ENCODE measurements around the gene KIFC3. TPM values are rescaled to one million over a fixed set of nuclear protein-coding genes. Genes with fewer than 3 reads are reported as not detected.
"Not testable (repeated sequence)": the region's sequence is repeated elsewhere in the genome, so short reads cannot be mapped to it uniquely, and the experiment has no call there.

KIFC3 gene
- total and polyA plus RNA-seq, 2 donors (not counting 1 experiment from before 2014, with no cell fraction given), result 13.8 to 44.9 TPM

GRCh38 chr16:57720142-57720575, 82.1 kb downstream of the KIFC3 start:
- Histone ChIP-seq H3K4me3 (replicated peaks in 1 of 4; ENCODE audit: control extremely low read depth in 1 of 4, insufficient read depth in 1 of 4, low read depth in 3 of 4, low read length in 4 of 4) (no peak overlapping the region), H3K79me2 (ENCODE audit: control insufficient read depth, insufficient read depth, low read length) (no peaks in the 10 kb centered on the region), H3K4me1 (ENCODE audit: control insufficient read depth, extremely low read depth, insufficient read depth, low read length) (no peaks in the 10 kb centered on the region), H3K4me2 (ENCODE audit: extremely low read depth, insufficient read depth, low read length) (no peak overlapping the region), H3K9ac (ENCODE audit: insufficient read depth, low read length) (no peak overlapping the region), H3K27ac (ENCODE audit: insufficient read depth, low read length) (no peak overlapping the region), H3K36me3 (ENCODE audit: control insufficient read depth, insufficient read depth, low read length) (no peaks in the 10 kb centered on the region), H2AFZ (ENCODE audit: low read length) (no peak overlapping the region), H3K9me3 (ENCODE audit: control insufficient read depth, insufficient read depth, low read depth, low read length) (no peaks in the 10 kb centered on the region), H4K20me1 (ENCODE audit: control insufficient read depth, extremely low read depth, insufficient read depth, low read length) (no peaks in the 10 kb centered on the region), H3K27me3 (ENCODE audit: control insufficient read depth, insufficient read depth, low read length) (peaks cover 5% of the 10 kb centered on the region)
- TF ChIP-seq CTCF (conservative IDR thresholded peaks at IDR 0.05 in 1 of 2, IDR thresholded peaks at IDR 0.05 in 1 of 2; ENCODE audit: low read depth in 1 of 2, low read length in 2 of 2), result peak; percentile 46 to 73
- no peak for TF ChIP-seq EZH2 (IDR thresholded peaks at IDR 0.05; ENCODE audit: low read length, missing control alignments)
- DNase-seq (ENCODE audit: low read depth in 2 of 2), result peak; percentile 36 to 59

- H4K20me1 ChIP-seq (ENCODE audit: control insufficient read depth, extremely low read depth, insufficient read depth, low read length), result no peaks in the 10 kb centered on the region
- no peaks in the 10 kb centered on the region for H3K4me1 ChIP-seq (ENCODE audit: control insufficient read depth, extremely low read depth, insufficient read depth, low read length)
- H3K36me3 ChIP-seq (ENCODE audit: control insufficient read depth, insufficient read depth, low read length), result no peaks in the 10 kb centered on the region
- H3K27me3 ChIP-seq (ENCODE audit: control insufficient read depth, insufficient read depth, low read length), result peaks cover 16% of the 10 kb centered on the region
- H3K79me2 ChIP-seq (ENCODE audit: control insufficient read depth, insufficient read depth, low read length), result no peaks in the 10 kb centered on the region
- no peak overlapping the region for H2AFZ ChIP-seq (ENCODE audit: low read length)
- DNase-seq (ENCODE audit: low read depth in 2 of 2), result no peak
- no peak overlapping the region for H3K27ac ChIP-seq (ENCODE audit: insufficient read depth, low read length)
- H3K4me3 ChIP-seq (replicated peaks in 1 of 4; ENCODE audit: control extremely low read depth in 1 of 4, insufficient read depth in 1 of 4, low read depth in 3 of 4, low read length in 4 of 4), result no peak overlapping the region
- H3K9me3 ChIP-seq (ENCODE audit: control insufficient read depth, insufficient read depth, low read depth, low read length), result no peaks in the 10 kb centered on the region
- H3K4me2 ChIP-seq (ENCODE audit: extremely low read depth, insufficient read depth, low read length), result no peak overlapping the region
- TF ChIP-seq CTCF (conservative IDR thresholded peaks at IDR 0.05 in 1 of 2, IDR thresholded peaks at IDR 0.05 in 1 of 2; ENCODE audit: low read depth in 1 of 2, low read length in 2 of 2), result no peak
- TF ChIP-seq EZH2 (IDR thresholded peaks at IDR 0.05; ENCODE audit: low read length, missing control alignments), result no peak
- H3K9ac ChIP-seq (ENCODE audit: insufficient read depth, low read length), result no peak overlapping the region
These were observed 88.2 kb downstream of the KIFC3 start for GRCh38 chr16:57714047-57714446.

GRCh38 chr16:57713596-57713995, 88.7 kb downstream of the KIFC3 start:
- Histone ChIP-seq H3K9me3 (ENCODE audit: control insufficient read depth, insufficient read depth, low read depth, low read length) (no peaks in the 10 kb centered on the region), H3K4me3 (replicated peaks in 1 of 4; ENCODE audit: control extremely low read depth in 1 of 4, insufficient read depth in 1 of 4, low read depth in 3 of 4, low read length in 4 of 4) (no peak overlapping the region), H3K27me3 (ENCODE audit: control insufficient read depth, insufficient read depth, low read length) (peaks cover 16% of the 10 kb centered on the region), H3K4me1 (ENCODE audit: control insufficient read depth, extremely low read depth, insufficient read depth, low read length) (no peaks in the 10 kb centered on the region), H3K4me2 (ENCODE audit: extremely low read depth, insufficient read depth, low read length) (no peak overlapping the region), H2AFZ (ENCODE audit: low read length) (no peak overlapping the region), H3K36me3 (ENCODE audit: control insufficient read depth, insufficient read depth, low read length) (no peaks in the 10 kb centered on the region), H3K27ac (ENCODE audit: insufficient read depth, low read length) (no peak overlapping the region), H3K9ac (ENCODE audit: insufficient read depth, low read length) (no peak overlapping the region), H3K79me2 (ENCODE audit: control insufficient read depth, insufficient read depth, low read length) (no peaks in the 10 kb centered on the region), H4K20me1 (ENCODE audit: control insufficient read depth, extremely low read depth, insufficient read depth, low read length) (no peaks in the 10 kb centered on the region)
- DNase-seq (ENCODE audit: low read depth in 2 of 2), result no peak
- TF ChIP-seq CTCF (conservative IDR thresholded peaks at IDR 0.05 in 1 of 2, IDR thresholded peaks at IDR 0.05 in 1 of 2; ENCODE audit: low read depth in 1 of 2, low read length in 2 of 2), result no peak
- TF ChIP-seq EZH2 (IDR thresholded peaks at IDR 0.05; ENCODE audit: low read length, missing control alignments), result no peak

GRCh38 chr16:57712569-57712968, 89.7 kb downstream of the KIFC3 start:
- H3K27ac ChIP-seq (ENCODE audit: insufficient read depth, low read length); H3K9ac ChIP-seq (ENCODE audit: insufficient read depth, low read length); H3K4me3 ChIP-seq (replicated peaks in 1 of 4; ENCODE audit: control extremely low read depth in 1 of 4, insufficient read depth in 1 of 4, low read depth in 3 of 4, low read length in 4 of 4); H3K4me1 ChIP-seq (ENCODE audit: control insufficient read depth, extremely low read depth, insufficient read depth, low read length); H3K79me2 ChIP-seq (ENCODE audit: control insufficient read depth, insufficient read depth, low read length); H3K4me2 ChIP-seq (ENCODE audit: extremely low read depth, insufficient read depth, low read length); DNase-seq (ENCODE audit: low read depth in 2 of 2); H2AFZ ChIP-seq (ENCODE audit: low read length); H3K9me3 ChIP-seq (ENCODE audit: control insufficient read depth, insufficient read depth, low read depth, low read length); H4K20me1 ChIP-seq (ENCODE audit: control insufficient read depth, extremely low read depth, insufficient read depth, low read length); H3K36me3 ChIP-seq (ENCODE audit: control insufficient read depth, insufficient read depth, low read length): not testable (repeated sequence)
- peaks cover 16% of the 10 kb centered on the region for H3K27me3 ChIP-seq (ENCODE audit: control insufficient read depth, insufficient read depth, low read length)
